GM23338 (cell line): ENCODE data around the gene ANKRD44. TPM values are rescaled to one million over a fixed set of nuclear protein-coding genes. Genes with fewer than 3 reads are reported as not detected.

ENCODE experiments used
- ATAC-seq: fragments of 200-7000 bp; cut with Tn5 transposase; 3 replicates; pipeline ENCODE4 v1.9.1; 2020
- DNase-seq: peaks from one replicate; pipeline ENCODE4 v3.0.0-alpha.2; 2015; ENCODE audit warnings: low spot score
- H2AFZ ChIP-seq: fragments of 200-600 bp; sonication (generic); 2 replicates; pipeline ENCODE4 v1.8.0; 2016; ENCODE audit warnings: antibody characterized with exemption, mild to moderate bottlenecking, moderate library complexity
- H3F3A ChIP-seq: fragments of 200-600 bp; sonication (generic); replicated peaks from 2 replicates; pipeline ENCODE4 v1.8.0; 2017; ENCODE audit warnings: antibody characterized with exemption, mixed run types, low read depth
- H3K27ac ChIP-seq: fragments of 200-600 bp; sonication (generic); 2 replicates; pipeline ENCODE4 v1.6.1; 2016; ENCODE audit warnings: low read depth
- H3K27me3 ChIP-seq: fragments of 200-600 bp; sonication (generic); 2 replicates; pipeline ENCODE4 v1.8.0; 2016; ENCODE audit warnings: mild to moderate bottlenecking, mixed run types, moderate library complexity; ENCODE audit not compliant: insufficient read depth
- H3K36me3 ChIP-seq: fragments of 200-600 bp; sonication (generic); 2 replicates; pipeline ENCODE4 v1.8.0; 2016; ENCODE audit warnings: mild to moderate bottlenecking; ENCODE audit not compliant: insufficient read depth
- H3K4me1 ChIP-seq: fragments of 200-600 bp; sonication (generic); 2 replicates; pipeline ENCODE4 v1.8.0; 2016; ENCODE audit warnings: mild to moderate bottlenecking, moderate library complexity; ENCODE audit not compliant: insufficient read depth
- H3K4me2 ChIP-seq: fragments of 200-600 bp; sonication (generic); 2 replicates; pipeline ENCODE4 v1.7.1; 2017; ENCODE audit warnings: mixed run types
- H3K4me3 ChIP-seq: fragments of 200-600 bp; sonication (generic); 2 replicates; pipeline ENCODE4 v1.6.1; 2016; ENCODE audit warnings: mixed run types
- H3K79me2 ChIP-seq: fragments of 200-600 bp; sonication (generic); replicated peaks from 2 replicates; pipeline ENCODE4 v1.8.0; 2017; ENCODE audit warnings: mild to moderate bottlenecking; ENCODE audit not compliant: insufficient read depth
- H3K9me2 ChIP-seq: fragments of 200-600 bp; sonication (generic); 2 replicates; pipeline ENCODE4 v1.8.0; 2017; ENCODE audit not compliant: insufficient read depth
- H4K20me1 ChIP-seq: fragments of 200-600 bp; sonication (generic); replicated peaks from 2 replicates; pipeline ENCODE4 v1.8.0; 2017; ENCODE audit warnings: mild to moderate bottlenecking; ENCODE audit not compliant: insufficient read depth
- H3K27ac Mint-ChIP-seq: 2 replicates; pipeline ENCODE4 v1.8.0; 2020; ENCODE audit warnings: inconsistent platforms, mild to moderate bottlenecking, moderate library complexity, mixed read lengths
- H3K27me3 Mint-ChIP-seq: 3 replicates; pipeline ENCODE4 v1.8.0; 2022; ENCODE audit warnings: low read depth, mild to moderate bottlenecking, moderate library complexity, mixed read lengths, inconsistent platforms; ENCODE audit not compliant: insufficient read depth, poor library complexity
- H3K36me3 Mint-ChIP-seq: 3 replicates; pipeline ENCODE4 v1.8.0; 2021; ENCODE audit warnings: low read depth, mild to moderate bottlenecking, inconsistent platforms, moderate library complexity, mixed read lengths
- H3K4me1 Mint-ChIP-seq: 3 replicates; pipeline ENCODE4 v1.8.0; 2020; ENCODE audit warnings: mild to moderate bottlenecking, inconsistent platforms, mixed read lengths
- H3K4me3 Mint-ChIP-seq: 3 replicates; pipeline ENCODE4 v1.8.0; 2021; ENCODE audit warnings: moderate library complexity, mild to moderate bottlenecking, inconsistent platforms, mixed read lengths
- H3K9me3 Mint-ChIP-seq: 3 replicates; pipeline ENCODE4 v1.8.0; 2020; ENCODE audit warnings: moderate library complexity, mild to moderate bottlenecking, inconsistent platforms, mixed read lengths
- CREB1 ChIP-seq: fragments of 250-450 bp; sonication (Bioruptor Pico); IDR thresholded peaks from 2 replicates; pipeline ENCODE4 v1.5.0; 2020; ENCODE audit warnings: low read depth, mild to moderate bottlenecking, moderate library complexity
- ETS1 ChIP-seq: IDR thresholded peaks from 2 replicates; pipeline ENCODE4 v1.6.1; 2016; ENCODE audit warnings: antibody characterized with exemption
- NANOG ChIP-seq: IDR thresholded peaks from 2 replicates; pipeline ENCODE4 v1.6.1; 2016; ENCODE audit warnings: antibody characterized with exemption, borderline replicate concordance
- REST ChIP-seq: IDR thresholded peaks from one replicate; pipeline ENCODE4 v1.6.1; 2018; ENCODE audit warnings: antibody characterized with exemption; ENCODE audit not compliant: unreplicated experiment
- STAT1 ChIP-seq: IDR thresholded peaks from one replicate; pipeline ENCODE4 v1.6.1; 2016; ENCODE audit warnings: antibody characterized with exemption; ENCODE audit not compliant: unreplicated experiment
- ZNF114 ChIP-seq: fragments of 250-450 bp; sonication (Bioruptor Pico); IDR thresholded peaks from 2 replicates; pipeline ENCODE4 v1.5.0; 2020; ENCODE audit warnings: mild to moderate bottlenecking, moderate library complexity
- ZNF462 ChIP-seq: fragments of 250-450 bp; sonication (Bioruptor Pico); IDR thresholded peaks from 2 replicates; pipeline ENCODE4 v1.5.0; 2020; ENCODE audit warnings: mild to moderate bottlenecking, moderate library complexity
- polyA plus RNA-seq: library from polyadenylated mRNA; unstranded; fragments of >200 nt; fragmentation: Nextera tagmentation; extraction: Ambion mirVana; gene quantifications from 2 replicates; pipeline ENCODE4 v1.2.1, GENCODE V29; 2016
- total RNA-seq: library from RNA; depleted of rRNA; stranded (reverse); fragments of >200 nt; shearing (Covaris generic); gene quantifications from 2 replicates; pipeline ENCODE4 v1.2.3, GENCODE V29; 2014

The ANKRD44 gene
- total and polyA plus RNA-seq, 2 experiments from 2014 or later: 0.44 to 0.56 TPM

GRCh38 chr2:197269815-197270214 lies 40.8 kb downstream of the ANKRD44 start (continued):
- TF ChIP-seq REST (no peak), ETS1 (no peak), ZNF114 (CRISPR knock-in tag) (no peak), NANOG (no peak)

- no peak for ATAC-seq
- H3K36me3 ChIP-seq: no peaks in the 10 kb centered on the region
- H3K27me3 ChIP-seq: no peaks in the 10 kb centered on the region
- H3K9me3 Mint-ChIP-seq: no peaks in the 10 kb centered on the region
- no peaks in the 10 kb centered on the region for H3K9me2 ChIP-seq
- H3K27ac Mint-ChIP-seq: no peak overlapping the region; the same call in 1 of the 2 replicates
- H3K79me2 ChIP-seq: no peaks in the 10 kb centered on the region
- H3K4me1 ChIP-seq: no peaks in the 10 kb centered on the region
- no peak overlapping the region for H3K4me2 ChIP-seq
- TF ChIP-seq STAT1 (no peak), CREB1 (CRISPR knock-in tag) (no peak), ZNF462 (CRISPR knock-in tag) (no peak), REST (no peak)
- H3K27ac ChIP-seq: no peak overlapping the region
- H3K4me3 ChIP-seq: no peak overlapping the region
- no peak for DNase-seq
- no peak overlapping the region for H3K4me3 Mint-ChIP-seq
- no peaks in the 10 kb centered on the region for H4K20me1 ChIP-seq
- H3K27me3 Mint-ChIP-seq: peaks cover 3% of the 10 kb centered on the region
- no peak overlapping the region for H2AFZ ChIP-seq
- peaks cover 4% of the 10 kb centered on the region; the same call in 1 of the 3 replicates for H3K4me1 Mint-ChIP-seq
- no peaks in the 10 kb centered on the region for H3F3A ChIP-seq
- no peaks in the 10 kb centered on the region for H3K36me3 Mint-ChIP-seq
These were observed 41.6 kb downstream of the ANKRD44 start for GRCh38 chr2:197268786-197269584.
